T-cell (primary cell): Measurements from ENCODE around the gene MAN2B1. TPM values are rescaled to one million over a fixed set of nuclear protein-coding genes. Genes with fewer than 3 reads are reported as not detected.

ENCODE experiments used
- ATAC-seq, 4 experiments: fragments of 200-7000 bp in 3 of 4; fragments of 150-1000 bp in 1 of 4; cut with Tn5 transposase; replicated peaks in 1 of 4; 1 replicate in 3 of 4; 2 replicates in 1 of 4; pipeline ENCODE4 v1.10.0; 2021; ENCODE audit warnings: moderate library complexity in 3 of 4, mild to moderate bottlenecking in 2 of 4, moderate number of reproducible peaks in 1 of 4
- CTCF ChIA-PET, 2 donors: fragments of 300-600 bp; sonication (Branson Sonifier 250); formaldehyde crosslinking; loops; one replicate each; lab custom pipeline; 2022; ENCODE audit warnings: antibody characterized with exemption in 2 of 2; lab: Charles Lee
- POLR2A ChIA-PET, 2 donors: fragments of 300-600 bp; sonication (Branson Sonifier 250); formaldehyde crosslinking; loops; one replicate each; lab custom pipeline; 2022; ENCODE audit warnings: antibody characterized with exemption in 2 of 2; lab: Charles Lee
- DNase-seq, 35 experiments: peaks; one replicate each; pipeline versions ENCODE4 v3.0.0 to v3.0.0-alpha.2; 2013 to 2023
- H3K27ac ChIP-seq: one replicate; pipeline ENCODE4 v1.5.1; 2013; ENCODE audit warnings: low read length
- H3K27me3 ChIP-seq, 2 experiments: replicated peaks in 1 of 2; 1 replicate in 1 of 2; 2 replicates in 1 of 2; pipeline versions ENCODE4 v1.6.1 to v1.7.0; 2013; ENCODE audit warnings: low read length in 1 of 2, mixed read lengths in 1 of 2; ENCODE audit not compliant: control insufficient read depth in 2 of 2, insufficient read depth in 2 of 2; ENCODE audit errors: extremely low read depth in 1 of 2
- H3K36me3 ChIP-seq, 2 donors: 1 replicate in 1 of 2; 2 replicates in 1 of 2; pipeline versions ENCODE4 v1.6.1 to v1.7.0; 2013; ENCODE audit warnings: low read length in 1 of 2; ENCODE audit not compliant: control insufficient read depth in 2 of 2, insufficient read depth in 1 of 2; ENCODE audit errors: extremely low read depth in 1 of 2
- H3K4me1 ChIP-seq, 2 experiments: 1 replicate in 1 of 2; 2 replicates in 1 of 2; pipeline versions ENCODE4 v1.6.1 to v1.7.0; 2013; ENCODE audit warnings: low read length in 2 of 2, mixed read lengths in 1 of 2; ENCODE audit not compliant: insufficient read depth in 2 of 2, control insufficient read depth in 1 of 2; ENCODE audit errors: extremely low read depth in 1 of 2
- H3K4me3 ChIP-seq, 2 donors: 1 replicate in 1 of 2; 2 replicates in 1 of 2; pipeline versions ENCODE4 v1.5.1 to v1.7.0; 2013; ENCODE audit warnings: mild to moderate bottlenecking in 2 of 2, low read length in 1 of 2, moderate library complexity in 1 of 2; ENCODE audit not compliant: control insufficient read depth in 1 of 2; ENCODE audit errors: extremely low read depth in 1 of 2
- H3K9me3 ChIP-seq: 2 replicates; pipeline ENCODE4 v1.7.0; 2013
- H3K27ac Mint-ChIP-seq, 2 donors: one replicate each; pipeline ENCODE4 v1.8.0; 2020 to 2021; ENCODE audit warnings: mild to moderate bottlenecking in 2 of 2, mixed read lengths in 2 of 2
- H3K27me3 Mint-ChIP-seq, 2 donors: one replicate each; pipeline ENCODE4 v1.8.0; 2021 to 2022; ENCODE audit warnings: mixed read lengths in 2 of 2
- H3K36me3 Mint-ChIP-seq: one replicate; pipeline ENCODE4 v1.8.0; 2021; ENCODE audit warnings: mixed read lengths
- H3K4me1 Mint-ChIP-seq, 3 donors: one replicate each; pipeline ENCODE4 v1.8.0; 2020 to 2022; ENCODE audit warnings: mixed read lengths in 3 of 3, mild to moderate bottlenecking in 1 of 3
- H3K4me3 Mint-ChIP-seq, 3 donors: one replicate each; pipeline ENCODE4 v1.8.0; 2020 to 2022; ENCODE audit warnings: mild to moderate bottlenecking in 3 of 3, mixed read lengths in 3 of 3, moderate library complexity in 3 of 3
- H3K9me3 Mint-ChIP-seq, 3 donors: one replicate each; pipeline ENCODE4 v1.8.0; 2020 to 2022; ENCODE audit warnings: mixed read lengths in 3 of 3
- WGBS: methylation state at CpG from one replicate; pipeline ENCODE4 v1.1.5; 2013; ENCODE audit warnings: missing lambda C conversion rate; ENCODE audit not compliant: insufficient coverage; 5-methylcytosine and 5-hydroxymethylcytosine counted together
- total RNA-seq, 35 experiments: library from RNA in 6 of 35; stranded (reverse) in 6 of 35; fragments of 120-200 nt in 1 of 35; gene quantifications; one replicate each; pipeline versions ENCODE4 v1.2.1 to v1.2.4 and lab custom pipeline; 2013 to 2026

Gene MAN2B1
- total RNA-seq, 5 donors from 2014 or later (not counting 1 experiment from before 2014, with no cell fraction given) = 96.0 to 159 (median 149) TPM

GRCh38 chr19:12660980-12661379 lies 5.6 kb downstream of the MAN2B1 start:
- POLR2A ChIA-PET = interaction anchor here in 1 of 2 donors (0.7 kb wide), 1 partner anchor 52 kb away, joined by 3 read pairs; no protein-coding TSS in a partner anchor
- H3K27ac Mint-ChIP-seq = no peak overlapping the region
- H3K27ac ChIP-seq = no peak overlapping the region
- CTCF ChIA-PET = interaction anchor here (0.5 to 1.1 kb wide), 3 partner anchors 11 to 1040 kb away, joined by 3 to 13 read pairs (median 3); no protein-coding TSS in a partner anchor
- no peak overlapping the region for H3K4me3 ChIP-seq
- no peaks in the 10 kb centered on the region for H3K9me3 ChIP-seq
- H3K4me1 Mint-ChIP-seq = peaks cover 15 to 28% (median 20%) of the 10 kb centered on the region in 3 donors
- H3K9me3 Mint-ChIP-seq = no peaks in the 10 kb centered on the region
- H3K4me3 Mint-ChIP-seq = no peak overlapping the region
- ATAC-seq (no peak), DNase-seq (no peak)
- peaks cover 33% of the 10 kb centered on the region for H3K36me3 Mint-ChIP-seq
- 85% methylated on average over 8 of the region's 12 CpGs for WGBS
- H3K36me3 ChIP-seq = peaks cover 10 to 78% of the 10 kb centered on the region in 2 donors
- no peaks in the 10 kb centered on the region for H3K27me3 Mint-ChIP-seq
- H3K27me3 ChIP-seq = no peaks in the 10 kb centered on the region
- peaks cover 12 to 24% of the 10 kb centered on the region in 2 experiments for H3K4me1 ChIP-seq

GRCh38 chr19:12657966-12658365 lies 8.6 kb downstream of the MAN2B1 start:
- H3K4me3 Mint-ChIP-seq = no peak overlapping the region
- Histone ChIP-seq H3K4me3 (no peak overlapping the region), H3K36me3 (peaks cover 14 to 82% of the 10 kb centered on the region in 2 donors), H3K27ac (no peak overlapping the region), H3K9me3 (no peaks in the 10 kb centered on the region), H3K4me1 (no peaks in the 10 kb centered on the region), H3K27me3 (no peaks in the 10 kb centered on the region)
- no peak for DNase-seq
- peaks cover 0 to 5% (median 0%) of the 10 kb centered on the region in 3 donors for H3K4me1 Mint-ChIP-seq
- ChIA-PET POLR2A (no interaction called here), CTCF (interaction anchor here in 1 of 2 donors (0.6 to 1.1 kb wide), 2 partner anchors 79 to 220 kb away, joined by 4 to 6 read pairs; no protein-coding TSS in a partner anchor)
- H3K27me3 Mint-ChIP-seq = no peaks in the 10 kb centered on the region
- no peaks in the 10 kb centered on the region for H3K9me3 Mint-ChIP-seq
- peaks cover 41% of the 10 kb centered on the region for H3K36me3 Mint-ChIP-seq
- 97% methylated on average over 15 of the region's 22 CpGs for WGBS
- no peak for ATAC-seq
- H3K27ac Mint-ChIP-seq = no peak overlapping the region

GRCh38 chr19:12656899-12657571 lies 9.5 kb downstream of the MAN2B1 start:
- peaks cover 41% of the 10 kb centered on the region for H3K36me3 Mint-ChIP-seq
- H3K4me3 Mint-ChIP-seq = no peak overlapping the region
- H3K27me3 ChIP-seq = no peaks in the 10 kb centered on the region
- ChIA-PET CTCF (interaction anchor here in 1 of 2 donors (1.1 kb wide), 1 partner anchor 221 kb away, joined by 4 read pairs; no protein-coding TSS in a partner anchor), POLR2A (no interaction called here)
- peaks cover 0 to 5% (median 0%) of the 10 kb centered on the region in 3 donors for H3K4me1 Mint-ChIP-seq
- H3K27ac Mint-ChIP-seq = no peak overlapping the region
- H3K27me3 Mint-ChIP-seq = no peaks in the 10 kb centered on the region
- H3K9me3 ChIP-seq = no peaks in the 10 kb centered on the region
- WGBS = 97% methylated on average over 35 of the region's 50 CpGs
- H3K4me3 ChIP-seq = no peak overlapping the region
- no peak overlapping the region for H3K27ac ChIP-seq
- H3K4me1 ChIP-seq = no peaks in the 10 kb centered on the region
- H3K36me3 ChIP-seq = peaks cover 14 to 77% of the 10 kb centered on the region in 2 donors
- H3K9me3 Mint-ChIP-seq = no peaks in the 10 kb centered on the region
- DNase-seq (no peak), ATAC-seq (no peak)

- H3K27ac Mint-ChIP-seq = no peak overlapping the region
- Histone ChIP-seq H3K4me1 (no peaks in the 10 kb centered on the region), H3K36me3 (peaks cover 14 to 77% of the 10 kb centered on the region in 2 donors), H3K4me3 (no peak overlapping the region), H3K9me3 (no peaks in the 10 kb centered on the region), H3K27ac (no peak overlapping the region), H3K27me3 (no peaks in the 10 kb centered on the region)
- peaks cover 0 to 5% (median 0%) of the 10 kb centered on the region in 3 donors for H3K4me1 Mint-ChIP-seq
- CTCF ChIA-PET = interaction anchor here (0.5 to 0.7 kb wide), 2 partner anchors 9 to 25 kb away, joined by 4 to 7 read pairs; no protein-coding TSS in a partner anchor
- H3K27me3 Mint-ChIP-seq = no peaks in the 10 kb centered on the region
- H3K36me3 Mint-ChIP-seq = peaks cover 43% of the 10 kb centered on the region
- WGBS = 99% methylated on average over 8 of the region's 8 CpGs
- no peaks in the 10 kb centered on the region for H3K9me3 Mint-ChIP-seq
- DNase-seq (no peak), ATAC-seq (no peak)
- POLR2A ChIA-PET = no interaction called here
- H3K4me3 Mint-ChIP-seq = no peak overlapping the region
These were observed 11.0 kb downstream of the MAN2B1 start for GRCh38 chr19:12655546-12655945.

- CTCF ChIA-PET = no interaction called here
- peaks cover 0 to 3% (median 2%) of the 10 kb centered on the region in 3 donors for H3K4me1 Mint-ChIP-seq
- POLR2A ChIA-PET = no interaction called here
These were observed 14.3 kb downstream of the MAN2B1 start for GRCh38 chr19:12652219-12652618.

GRCh38 chr19:12649941-12650340 lies 16.6 kb downstream of the MAN2B1 start:
- Histone ChIP-seq H3K27ac (no peak overlapping the region), H3K9me3 (no peaks in the 10 kb centered on the region), H3K27me3 (no peaks in the 10 kb centered on the region), H3K4me3 (no peak overlapping the region), H3K36me3 (peaks cover 2 to 31% of the 10 kb centered on the region in 2 donors), H3K4me1 (no peaks in the 10 kb centered on the region)
- 95% methylated on average over 7 of the region's 10 CpGs for WGBS
- no peak for DNase-seq
- H3K27ac Mint-ChIP-seq = no peak overlapping the region
- ATAC-seq = no peak
- H3K27me3 Mint-ChIP-seq = no peaks in the 10 kb centered on the region
- no peaks in the 10 kb centered on the region for H3K9me3 Mint-ChIP-seq
- peaks cover 0 to 2% (median 0%) of the 10 kb centered on the region in 3 donors for H3K4me1 Mint-ChIP-seq
- H3K36me3 Mint-ChIP-seq = peaks cover 14% of the 10 kb centered on the region
- ChIA-PET POLR2A (no interaction called here), CTCF (no interaction called here)
- H3K4me3 Mint-ChIP-seq = no peak overlapping the region

More at GRCh38 chr19:12652219-12652618, 14.3 kb downstream of the MAN2B1 start:
- ATAC-seq = no peak
- Mint-ChIP-seq H3K4me3 (no peak overlapping the region), H3K27me3 (no peaks in the 10 kb centered on the region), H3K9me3 (no peaks in the 10 kb centered on the region), H3K36me3 (peaks cover 30% of the 10 kb centered on the region), H3K27ac (no peak overlapping the region)
- peaks cover 5 to 52% of the 10 kb centered on the region in 2 donors for H3K36me3 ChIP-seq
- WGBS = no CpG with 5 or more reads among the region's 6 CpGs
- no peak overlapping the region for H3K4me3 ChIP-seq
- no peaks in the 10 kb centered on the region for H3K27me3 ChIP-seq
- H3K27ac ChIP-seq = no peak overlapping the region
- DNase-seq = no peak
- H3K9me3 ChIP-seq = no peaks in the 10 kb centered on the region
- no peaks in the 10 kb centered on the region for H3K4me1 ChIP-seq
